Lung (tissue), 12 donors: Measurements from ENCODE around the gene ZCCHC24. TPM values are rescaled to one million over a fixed set of nuclear protein-coding genes. Genes with fewer than 3 reads are reported as not detected.

ENCODE experiments used
- ATAC-seq: fragments of 200-7000 bp; cut with Tn5 transposase; one replicate; pipeline ENCODE4 v1.9.1; 2020; ENCODE audit warnings: moderate number of reproducible peaks; ENCODE audit not compliant: insufficient read depth, low FRiP score
- DNase-seq, 3 donors: peaks; one replicate each; pipeline ENCODE4 v3.0.0-alpha.2; 2013 to 2017
- H3K27ac ChIP-seq, 2 donors: one replicate each; pipeline ENCODE4 v1.5.1; 2013; ENCODE audit warnings: mild to moderate bottlenecking in 2 of 2, moderate library complexity in 2 of 2, control low read depth in 1 of 2, inconsistent platforms in 1 of 2, low read depth in 1 of 2, low read length in 1 of 2
- H3K27me3 ChIP-seq, 3 donors: one replicate each; pipeline ENCODE4 v1.5.1; 2013; ENCODE audit warnings: low read length in 2 of 3; ENCODE audit not compliant: control insufficient read depth in 3 of 3, insufficient read depth in 3 of 3
- H3K36me3 ChIP-seq, 4 donors: one replicate each; pipeline ENCODE4 v1.5.1; 2013; ENCODE audit warnings: low read length in 4 of 4, mild to moderate bottlenecking in 1 of 4, moderate library complexity in 1 of 4; ENCODE audit not compliant: control insufficient read depth in 4 of 4, insufficient read depth in 4 of 4
- H3K4me1 ChIP-seq, 5 donors: one replicate each; pipeline ENCODE4 v1.5.1; 2013; ENCODE audit warnings: low read length in 5 of 5, mild to moderate bottlenecking in 2 of 5, moderate library complexity in 1 of 5; ENCODE audit not compliant: control insufficient read depth in 5 of 5, insufficient read depth in 5 of 5
- H3K4me3 ChIP-seq: one replicate; pipeline ENCODE4 v1.5.1; 2013; ENCODE audit warnings: mild to moderate bottlenecking, control low read depth, moderate library complexity
- H3K9ac ChIP-seq, 2 donors: one replicate each; pipeline ENCODE4 v1.5.1; 2013; ENCODE audit warnings: low read length in 2 of 2, control low read depth in 1 of 2; ENCODE audit not compliant: insufficient read depth in 1 of 2
- H3K9me3 ChIP-seq, 4 donors: one replicate each; pipeline ENCODE4 v1.5.1; 2013; ENCODE audit warnings: low read length in 3 of 4, mild to moderate bottlenecking in 1 of 4, moderate library complexity in 1 of 4; ENCODE audit not compliant: control insufficient read depth in 4 of 4, insufficient read depth in 3 of 4
- WGBS, 2 donors: extraction: QIAGEN DNeasy Blood & Tissue Kit; methylation state at CpG; one replicate each; pipeline ENCODE4 v1.1.7; 2013; 5-methylcytosine and 5-hydroxymethylcytosine counted together
- polyA plus RNA-seq, 2 donors: library from polyadenylated mRNA; stranded (reverse); fragments of 200-250 nt; gene quantifications; one replicate each; pipeline ENCODE4 v1.2.1, GENCODE V29; 2013
- total RNA-seq, 2 donors: library from RNA; depleted of rRNA in 1 of 2; stranded (reverse); fragments of >200 nt in 1 of 2; gene quantifications; one replicate each; pipeline ENCODE4 v1.2.1, GENCODE V29; 2014 to 2021
- TF ChIP-seq, protein P1 (sequence below): IDR thresholded peaks from 2 replicates; pipeline ENCODE4 v1.5.1; 2012; ENCODE audit warnings: mild to moderate bottlenecking; ENCODE audit errors: control extremely low read depth, extremely low read depth
- donor health status: control.
- donor health status: control.
- donor health status: Bipolar disorder and iron deficiency.
- donor health status: healthy.
- donor health status: DM: yes; HTN: yes; CAD: no.

The ZCCHC24 gene
- total and polyA plus RNA-seq, 4 donors = 10.4 to 33.5 (median 13.5) TPM

DNA sequence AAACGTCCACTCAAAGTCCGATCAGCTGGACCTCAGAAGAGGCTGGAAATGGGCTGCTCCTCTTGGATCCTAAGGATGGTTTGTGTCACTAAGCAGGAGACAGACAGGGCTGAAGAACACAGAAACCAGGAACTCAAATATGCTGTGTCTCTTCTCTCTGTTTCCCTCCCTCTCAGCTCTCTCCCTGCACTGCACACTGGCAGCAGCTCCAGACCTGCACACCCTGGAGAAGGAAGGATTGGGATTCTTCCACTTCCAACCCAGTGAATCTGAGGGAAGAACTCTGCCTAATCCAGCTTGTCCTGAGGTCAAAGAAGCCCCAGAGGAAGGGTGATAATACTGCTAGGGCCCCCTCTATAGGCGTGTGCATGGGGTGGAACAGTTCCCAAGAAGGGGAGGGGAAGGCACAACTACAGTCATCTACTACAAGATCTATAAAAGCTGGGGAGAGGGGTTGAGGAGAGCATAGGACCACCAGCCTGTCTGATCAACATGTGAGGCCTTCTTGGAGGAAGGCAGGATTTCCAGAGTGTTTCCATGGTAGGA is 22.7 kb upstream of the ZCCHC24 start:
- H3K27ac ChIP-seq = peak overlapping the region in 1 of 2 donors; percentile 35
- 64 to 65% methylated on average over 3 of the region's 3 CpGs for WGBS, 2 donors
- no peak for ATAC-seq

DNA sequence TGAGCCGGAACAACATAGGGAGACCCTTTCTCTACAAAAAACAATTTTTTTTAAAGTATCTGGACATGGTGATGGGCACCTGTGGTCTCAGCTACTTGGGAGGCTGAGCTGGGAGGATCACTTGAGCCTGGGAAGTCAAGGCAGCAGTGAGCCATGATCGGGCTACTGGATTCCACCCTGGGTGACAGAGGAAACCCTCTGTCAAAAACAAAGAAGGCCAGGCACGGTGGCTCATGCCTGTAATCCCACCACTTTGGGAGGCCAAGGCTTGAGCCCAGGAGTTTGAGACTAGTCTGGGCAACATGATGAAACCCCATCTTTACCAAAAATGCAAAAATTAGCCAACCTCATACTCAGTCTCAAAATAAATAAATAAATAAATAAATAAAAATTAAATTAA is 19.9 kb upstream of the ZCCHC24 start:
- 92 to 97% methylated on average over 3 of the region's 3 CpGs for WGBS, 2 donors
- H3K9ac ChIP-seq = no peak overlapping the region
- no peak for ATAC-seq

More for the DNA sequence above, 22.7 kb upstream of the ZCCHC24 start:
- Histone ChIP-seq H3K4me3 (no peak overlapping the region), H3K36me3 (no peaks in the 10 kb centered on the region), H3K9ac (no peak overlapping the region), H3K9me3 (no peaks in the 10 kb centered on the region), H3K27me3 (no peaks in the 10 kb centered on the region), H3K4me1 (peaks cover 0 to 3% (median 0%) of the 10 kb centered on the region in 5 donors)
- no peak for DNase-seq
- TF ChIP-seq, protein P1, sequence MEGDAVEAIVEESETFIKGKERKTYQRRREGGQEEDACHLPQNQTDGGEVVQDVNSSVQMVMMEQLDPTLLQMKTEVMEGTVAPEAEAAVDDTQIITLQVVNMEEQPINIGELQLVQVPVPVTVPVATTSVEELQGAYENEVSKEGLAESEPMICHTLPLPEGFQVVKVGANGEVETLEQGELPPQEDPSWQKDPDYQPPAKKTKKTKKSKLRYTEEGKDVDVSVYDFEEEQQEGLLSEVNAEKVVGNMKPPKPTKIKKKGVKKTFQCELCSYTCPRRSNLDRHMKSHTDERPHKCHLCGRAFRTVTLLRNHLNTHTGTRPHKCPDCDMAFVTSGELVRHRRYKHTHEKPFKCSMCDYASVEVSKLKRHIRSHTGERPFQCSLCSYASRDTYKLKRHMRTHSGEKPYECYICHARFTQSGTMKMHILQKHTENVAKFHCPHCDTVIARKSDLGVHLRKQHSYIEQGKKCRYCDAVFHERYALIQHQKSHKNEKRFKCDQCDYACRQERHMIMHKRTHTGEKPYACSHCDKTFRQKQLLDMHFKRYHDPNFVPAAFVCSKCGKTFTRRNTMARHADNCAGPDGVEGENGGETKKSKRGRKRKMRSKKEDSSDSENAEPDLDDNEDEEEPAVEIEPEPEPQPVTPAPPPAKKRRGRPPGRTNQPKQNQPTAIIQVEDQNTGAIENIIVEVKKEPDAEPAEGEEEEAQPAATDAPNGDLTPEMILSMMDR = no peak

DNA sequence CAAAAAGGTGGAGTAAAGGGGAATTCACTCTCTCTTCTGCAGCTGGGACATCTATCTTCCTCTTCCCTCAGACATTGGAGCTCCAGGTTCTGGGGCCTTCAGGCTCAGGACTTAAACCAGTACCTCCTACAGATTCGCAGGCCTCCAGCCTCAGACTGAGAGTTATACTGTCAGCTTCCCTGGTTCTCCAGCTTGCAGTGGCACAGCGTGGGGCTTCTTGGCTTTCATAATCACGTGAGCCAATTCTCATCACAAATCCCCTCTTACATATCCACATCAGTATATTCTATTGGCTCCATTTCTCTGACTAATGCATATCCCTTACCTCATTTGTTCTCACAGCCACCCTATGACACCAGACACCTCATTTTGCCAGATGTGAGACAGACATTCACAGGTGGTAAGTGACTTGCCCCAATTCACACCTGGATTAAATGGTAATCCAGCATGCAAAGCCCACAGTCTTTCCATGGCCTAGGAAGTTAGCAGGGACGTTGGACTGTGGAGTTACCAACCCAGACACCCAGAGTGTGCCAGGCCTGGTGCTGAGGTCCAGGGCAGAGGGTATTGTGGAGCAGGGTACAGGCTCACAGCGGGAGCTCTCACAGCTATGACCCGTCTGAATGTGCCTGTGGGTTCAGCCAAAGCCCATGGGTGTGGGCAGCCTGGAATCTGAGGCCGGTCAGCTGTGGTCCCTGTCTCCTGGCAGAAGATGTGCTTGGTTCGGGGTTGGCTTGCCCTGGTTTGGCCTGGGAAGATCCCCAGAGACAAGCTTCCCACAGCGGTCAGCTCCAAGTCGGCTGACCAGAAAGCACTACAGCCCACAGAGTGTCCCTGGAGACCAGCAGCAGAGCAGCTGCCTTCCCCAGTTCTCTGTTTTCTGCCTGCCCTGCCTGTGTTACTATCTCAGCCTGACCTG is 18.4 kb upstream of the ZCCHC24 start:
- no peaks in the 10 kb centered on the region for H3K9me3 ChIP-seq
- H3K4me1 ChIP-seq = peaks cover 0 to 3% (median 0%) of the 10 kb centered on the region in 5 donors
- no peak overlapping the region for H3K9ac ChIP-seq
- no peaks in the 10 kb centered on the region for H3K27me3 ChIP-seq
- H3K4me3 ChIP-seq = no peak overlapping the region
- H3K36me3 ChIP-seq = no peaks in the 10 kb centered on the region
- TF ChIP-seq, protein P1 = no peak
- H3K27ac ChIP-seq = no peak overlapping the region
- no peak for DNase-seq
- peak; percentile 28 for ATAC-seq
- WGBS, 2 donors = 82 to 94% methylated on average over 10 of the region's 10 CpGs

More for the DNA sequence above, 19.9 kb upstream of the ZCCHC24 start:
- Histone ChIP-seq H3K36me3 (no peaks in the 10 kb centered on the region), H3K27ac (no peak overlapping the region), H3K4me3 (no peak overlapping the region), H3K27me3 (no peaks in the 10 kb centered on the region), H3K4me1 (peaks cover 0 to 3% (median 0%) of the 10 kb centered on the region in 5 donors), H3K9me3 (no peaks in the 10 kb centered on the region)
- TF ChIP-seq, protein P1 = no peak
- no peak for DNase-seq
